ENCODE data around the gene STK32B.

- TF ChIP-seq POLR2A (IDR thresholded peaks at IDR 0.05) (no peak), CTCF (IDR thresholded peaks at IDR 0.05) (no peak)
Observed at GRCh38 chr4:5045097-5045496, 6.2 kb upstream of the STK32B start.

Data from heart left ventricle (tissue), 13 donors.